Activated B cell treated with CpG ODN at 0.5 μM for 24 hours (primary cell): ENCODE measurements around the gene MBOAT1. TPM values are rescaled to one million over a fixed set of nuclear protein-coding genes. Genes with fewer than 3 reads are reported as not detected.

Experiments
- ATAC-seq: fragments of 200-7000 bp; cut with Tn5 transposase; one replicate; pipeline ENCODE4 v1.10.0; 2021; ENCODE audit warnings: low read depth, mild to moderate bottlenecking, moderate library complexity
- CTCF ChIA-PET: fragments of 350-600 bp; sonication (Branson Sonifier 250); formaldehyde crosslinking; loops from one replicate; lab custom pipeline; 2021; ENCODE audit warnings: antibody characterized with exemption; lab: Charles Lee
- POLR2A ChIA-PET: fragments of 350-600 bp; sonication (Branson Sonifier 250); formaldehyde crosslinking; loops from one replicate; lab custom pipeline; 2021; ENCODE audit warnings: antibody characterized with exemption; lab: Charles Lee
- DNase-seq: peaks from one replicate; pipeline ENCODE4 v3.0.0; 2022
- H3K27ac Mint-ChIP-seq: one replicate; pipeline ENCODE4 v1.8.0; 2020; ENCODE audit warnings: mixed read lengths
- H3K27me3 Mint-ChIP-seq: one replicate; pipeline ENCODE4 v1.8.0; 2021; ENCODE audit warnings: mixed read lengths
- H3K36me3 Mint-ChIP-seq: one replicate; pipeline ENCODE4 v1.8.0; 2021; ENCODE audit warnings: low read depth, mixed read lengths
- H3K4me1 Mint-ChIP-seq: one replicate; pipeline ENCODE4 v1.8.0; 2021; ENCODE audit warnings: mixed read lengths
- H3K4me3 Mint-ChIP-seq: one replicate; pipeline ENCODE4 v1.8.0; 2020; ENCODE audit warnings: mild to moderate bottlenecking, mixed read lengths
- H3K9me3 Mint-ChIP-seq: one replicate; pipeline ENCODE4 v1.8.0; 2020; ENCODE audit warnings: mixed read lengths
- CTCF ChIP-seq: fragments of 200-600 bp; IDR thresholded peaks from one replicate; pipeline ENCODE4 v1.8.0; 2022; ENCODE audit warnings: antibody characterized with exemption, mild to moderate bottlenecking
- intact Hi-C: fragments of 100-400 bp; cut with micrococcal nuclease; formaldehyde crosslinking; loops from one replicate; pipeline ENCODE4 v1.15.1; 2024
- total RNA-seq: library from RNA; stranded (reverse); gene quantifications from 2 replicates; pipeline ENCODE4 v1.2.3, GENCODE V29; 2022

MBOAT1 gene
- total RNA-seq, 1 donor from 2014 or later = 3.7 TPM

GRCh38 chr6:20208687-20209378 is 3.4 kb downstream of the MBOAT1 start:
- H3K4me3 Mint-ChIP-seq = no peak overlapping the region

GRCh38 chr6:20207088-20207418 is 5.2 kb downstream of the MBOAT1 start:
- ATAC-seq = no peak
- CTCF ChIA-PET = no interaction called here

More at GRCh38 chr6:20208687-20209378, 3.4 kb downstream of the MBOAT1 start:
- Mint-ChIP-seq H3K4me1 (peaks cover 38% of the 10 kb centered on the region), H3K36me3 (peaks cover 2% of the 10 kb centered on the region), H3K27ac (no peak overlapping the region), H3K27me3 (peaks cover 2% of the 10 kb centered on the region), H3K9me3 (no peaks in the 10 kb centered on the region)
- intact Hi-C loops = no loop called here
- TF ChIP-seq CTCF = no peak
- CTCF ChIA-PET = no interaction called here
- ATAC-seq (no peak), DNase-seq (no peak)
- POLR2A ChIA-PET = no interaction called here

GRCh38 chr6:20205722-20206161 is 6.5 kb downstream of the MBOAT1 start:
- no peak overlapping the region for H3K27ac Mint-ChIP-seq
- H3K27me3 Mint-ChIP-seq = peaks cover 2% of the 10 kb centered on the region
- no peaks in the 10 kb centered on the region for H3K9me3 Mint-ChIP-seq
- TF ChIP-seq CTCF = no peak
- DNase-seq (no peak), ATAC-seq (no peak)
- H3K4me3 Mint-ChIP-seq = no peak overlapping the region
- intact Hi-C loops = no loop called here
- no peaks in the 10 kb centered on the region for H3K36me3 Mint-ChIP-seq
- POLR2A ChIA-PET = interaction anchor here (0.6 kb wide), 1 partner anchor 305 kb away, joined by 4 read pairs; no protein-coding TSS in a partner anchor
- peaks cover 17% of the 10 kb centered on the region for H3K4me1 Mint-ChIP-seq
- CTCF ChIA-PET = no interaction called here

More at GRCh38 chr6:20207088-20207418, 5.2 kb downstream of the MBOAT1 start:
- Mint-ChIP-seq H3K36me3 (no peaks in the 10 kb centered on the region), H3K9me3 (no peaks in the 10 kb centered on the region), H3K4me3 (peak overlapping the region; percentile 46), H3K27ac (no peak overlapping the region), H3K27me3 (peaks cover 2% of the 10 kb centered on the region), H3K4me1 (peaks cover 28% of the 10 kb centered on the region)
- POLR2A ChIA-PET = no interaction called here
- DNase-seq = no peak
- TF ChIP-seq CTCF = no peak
- intact Hi-C loops = no loop called here

GRCh38 chr6:20204512-20204894 is 7.8 kb downstream of the MBOAT1 start:
- intact Hi-C loops = no loop called here
- no peak for ATAC-seq
- Mint-ChIP-seq H3K36me3 (no peaks in the 10 kb centered on the region), H3K27ac (no peak overlapping the region), H3K9me3 (no peaks in the 10 kb centered on the region), H3K27me3 (peaks cover 2% of the 10 kb centered on the region), H3K4me1 (peaks cover 15% of the 10 kb centered on the region), H3K4me3 (no peak overlapping the region)
- DNase-seq = no peak
- ChIA-PET CTCF (no interaction called here), POLR2A (no interaction called here)
- no peak for TF ChIP-seq CTCF

GRCh38 chr6:20203561-20204511 is 8.4 kb downstream of the MBOAT1 start:
- ChIA-PET CTCF (no interaction called here), POLR2A (no interaction called here)
- intact Hi-C loops = no loop called here
- Mint-ChIP-seq H3K27me3 (peaks cover 2% of the 10 kb centered on the region), H3K4me1 (peaks cover 15% of the 10 kb centered on the region), H3K9me3 (no peaks in the 10 kb centered on the region), H3K27ac (no peak overlapping the region), H3K4me3 (no peak overlapping the region), H3K36me3 (no peaks in the 10 kb centered on the region)
- DNase-seq = no peak
- TF ChIP-seq CTCF = no peak
- no peak for ATAC-seq
